ENCODE measurements around the gene LGALS12.

GRCh38 chr11:63543711-63544110, 37.8 kb downstream of the LGALS12 start:
- TF ChIP-seq CTCF (IDR thresholded peaks at IDR 0.05; ENCODE audit: insufficient read depth, low read depth, low read length) (no peak), EZH2 (IDR thresholded peaks at IDR 0.05; ENCODE audit: insufficient read depth, low read length) (no peak)

All from astrocyte (in vitro differentiated cells and primary cell).